GM12878 (cell line): ENCODE results near the gene SNRPD3. TPM values are rescaled to one million over a fixed set of nuclear protein-coding genes. Genes with fewer than 3 reads are reported as not detected.
A peak's percentile ranks its signal among the peaks of the same experiment; 100 is the strongest.

Experiments used
- ATAC-seq: fragments of 200-7000 bp; cut with Tn5 transposase; 3 replicates; pipeline ENCODE4 v1.9.1; 2020; ENCODE audit warnings: mild to moderate bottlenecking, moderate library complexity
- BruUV-seq: library from RNA; stranded (reverse); fragments of 400-500 nt; replicated peaks from 2 replicates; lab custom pipeline; 2021; lab: Mats Ljungman, UMichigan
- CTCF ChIA-PET: fragments of 300-600 bp; sonication (Branson Sonifier 250); formaldehyde crosslinking; extraction: SDS; loops from one replicate; lab custom pipeline; 2021; ENCODE audit warnings: inconsistent platforms; lab: Yijun Ruan, JAX
- POLR2A ChIA-PET: fragments of 350-600 bp; formaldehyde crosslinking; extraction: SDS; loops from one replicate; lab custom pipeline; 2021; ENCODE audit warnings: inconsistent platforms; lab: Charles Lee
- RAD21 ChIA-PET: fragments of 300-600 bp; sonication (Branson Sonifier 250); formaldehyde crosslinking; loops from one replicate; lab custom pipeline; 2023; ENCODE audit warnings: antibody characterized with exemption; ENCODE audit not compliant: unreplicated experiment; lab: Charles Lee
- SMC1A ChIA-PET: fragments of 300-600 bp; sonication (Branson Sonifier 250); formaldehyde crosslinking; loops from one replicate; lab custom pipeline; 2023; ENCODE audit not compliant: unreplicated experiment, uncharacterized antibody; lab: Charles Lee
- DNase-seq: peaks from one replicate; pipeline ENCODE4 v3.0.0-alpha.2; 2011; ENCODE audit warnings: low read depth, low spot score
- FAIRE-seq: peaks from 3 replicates; lab custom pipeline; 2011; peaks lifted over from hg19 to GRCh38; lab: Jason Lieb, UNC
- H2AFZ ChIP-seq: 2 replicates; pipeline ENCODE4 v1.6.0; 2011; ENCODE audit warnings: low read depth, low read length, control low read depth; ENCODE audit not compliant: control insufficient read depth
- H3K27ac ChIP-seq: 2 replicates; pipeline ENCODE4 v1.5.1; 2011; ENCODE audit warnings: control low read depth; ENCODE audit not compliant: control insufficient read depth, insufficient read depth
- H3K27me3 ChIP-seq, 2 experiments: replicated peaks in 1 of 2; 2 replicates each; pipeline versions ENCODE4 v1.6.0 to v1.6.1; 2011; ENCODE audit warnings: low read length in 1 of 2; ENCODE audit not compliant: control insufficient read depth in 2 of 2, insufficient read depth in 2 of 2
- H3K36me3 ChIP-seq, 2 experiments: 2 replicates each; pipeline ENCODE4 v1.5.1; 2011; ENCODE audit warnings: low read length in 1 of 2; ENCODE audit not compliant: control insufficient read depth in 2 of 2, insufficient read depth in 2 of 2
- H3K4me1 ChIP-seq: 2 replicates; pipeline ENCODE4 v1.6.1; 2011; ENCODE audit warnings: mild to moderate bottlenecking, low read length, moderate library complexity, mixed read lengths; ENCODE audit not compliant: control insufficient read depth, insufficient read depth
- H3K4me2 ChIP-seq: 2 replicates; pipeline ENCODE4 v1.6.0; 2011; ENCODE audit warnings: control low read depth; ENCODE audit not compliant: control insufficient read depth, insufficient read depth
- H3K4me3 ChIP-seq: fragments of 200-600 bp; sonication (generic); 2 replicates; pipeline ENCODE4 v1.5.1; 2016
- H3K79me2 ChIP-seq: 2 replicates; pipeline ENCODE4 v1.6.0; 2011; ENCODE audit warnings: low read length; ENCODE audit not compliant: control insufficient read depth, insufficient read depth
- H3K9ac ChIP-seq: 2 replicates; pipeline ENCODE4 v1.8.0; 2011; ENCODE audit warnings: low read length, control low read depth, mixed read lengths; ENCODE audit not compliant: control insufficient read depth, insufficient read depth
- H3K9me3 ChIP-seq: replicated peaks from 3 replicates; pipeline ENCODE4 v1.5.1; 2011; ENCODE audit warnings: mild to moderate bottlenecking, low read length; ENCODE audit not compliant: control insufficient read depth, insufficient read depth
- H4K20me1 ChIP-seq: 2 replicates; pipeline ENCODE4 v1.6.0; 2011; ENCODE audit not compliant: control insufficient read depth, insufficient read depth
- BCL11A ChIP-seq: IDR thresholded peaks from 2 replicates; pipeline ENCODE4 v1.6.1; 2011; ENCODE audit warnings: low read depth, low read length
- CBFB ChIP-seq: IDR thresholded peaks from 2 replicates; pipeline ENCODE4 v1.6.1; 2016; ENCODE audit warnings: antibody characterized with exemption, low read depth
- NFYA ChIP-seq: IDR thresholded peaks from 2 replicates; pipeline ENCODE4 v1.6.1; 2011; ENCODE audit warnings: low read depth, mild to moderate bottlenecking, low read length, improper control_type of control experiment, borderline replicate concordance
- NR2F1 ChIP-seq: fragments of 450-650 bp; conservative IDR thresholded peaks from 2 replicates; pipeline ENCODE4 v1.6.1; 2017; ENCODE audit warnings: mild to moderate bottlenecking
- POU2F2 ChIP-seq: IDR thresholded peaks from 3 replicates; pipeline ENCODE4 v1.6.1; 2011; ENCODE audit warnings: low read depth, mild to moderate bottlenecking, low read length, borderline replicate concordance
- RBBP5 ChIP-seq: fragments of 200-600 bp; sonication (generic); conservative IDR thresholded peaks from 2 replicates; pipeline ENCODE4 v1.6.1; 2016
- RELB ChIP-seq: fragments of 450-650 bp; IDR thresholded peaks from 2 replicates; pipeline ENCODE4 v1.6.1; 2017; ENCODE audit warnings: low read depth, mild to moderate bottlenecking, moderate library complexity
- USF2 ChIP-seq: IDR thresholded peaks from 2 replicates; pipeline ENCODE4 v1.6.1; 2011; ENCODE audit warnings: low read depth, low read length, improper control_type of control experiment, borderline replicate concordance
- YBX1 ChIP-seq: fragments of 450-650 bp; IDR thresholded peaks from 2 replicates; pipeline ENCODE4 v1.6.1; 2016; ENCODE audit warnings: antibody characterized with exemption
- WGBS: methylation state at CpG from one replicate; pipeline ENCODE4 v1.1.6; 2016; ENCODE audit warnings: low lambda C conversion rate; ENCODE audit not compliant: insufficient replicate concordance, insufficient coverage; ENCODE audit errors: missing lambda C conversion rate; 5-methylcytosine and 5-hydroxymethylcytosine counted together
- in situ Hi-C: fragments of 300-500 bp; cut with MboI; formaldehyde crosslinking; loops from 9 replicates; pipeline ENCODE4 v1.14.3; 2018; ENCODE audit warnings: mixed read lengths
- intact Hi-C: fragments of 100-400 bp; cut with micrococcal nuclease; formaldehyde crosslinking; loops from one replicate; pipeline ENCODE4 v1.14.2; 2022; ENCODE audit not compliant: unreplicated experiment
- polyA plus RNA-seq, 11 experiments: library from polyadenylated mRNA; depleted of rRNA in 4 of 11; unstranded in 6 of 11; stranded (reverse) in 5 of 11; fragments of >200 nt; fragmentation: Nextera tagmentation in 4 of 11; fragmentation: Illumina TruSeq in 1 of 11; extraction: Ambion mirVana in 4 of 11; extraction: Trizol in 1 of 11; gene quantifications; 1 replicate in 1 of 11; 2 replicates in 10 of 11; pipeline versions ENCODE4 v1.2.1 to v1.2.3, GENCODE V29; 2011 to 2016; ENCODE audit warnings: inconsistent platforms in 2 of 11, missing spikeins in 2 of 11, low read depth in 1 of 11
- total RNA-seq, 4 experiments: library from RNA; depleted of rRNA in 3 of 4; stranded (reverse); fragments of >200 nt in 3 of 4; fragmentation: Illumina TruSeq in 1 of 4; extraction: Trizol in 1 of 4; gene quantifications; 2 replicates each; pipeline versions ENCODE4 v1.2.1 to v1.2.3, GENCODE V29; 2013 to 2021
- TF ChIP-seq, protein P1 (sequence below): fragments of 150-350 bp; IDR thresholded peaks from 2 replicates; pipeline ENCODE4 v1.6.1; 2014; ENCODE audit warnings: mild to moderate bottlenecking, low read depth, low read length

The SNRPD3 gene
- total and polyA plus RNA-seq, 10 of the 15 experiments (the other 5 are each of a cell fraction or from before 2014, with no cell fraction given), result 112 to 324 (median 242) TPM

- Histone ChIP-seq H3K4me3 (no peak overlapping the region), H4K20me1 (no peaks in the 10 kb centered on the region), H3K27me3 (no peaks in the 10 kb centered on the region), H3K4me2 (no peak overlapping the region), H3K79me2 (no peaks in the 10 kb centered on the region), H2AFZ (no peak overlapping the region), H3K4me1 (no peaks in the 10 kb centered on the region), H3K9me3 (no peaks in the 10 kb centered on the region), H3K27ac (no peak overlapping the region), H3K9ac (no peak overlapping the region), H3K36me3 (peaks cover 7 to 8% of the 10 kb centered on the region in 2 experiments; a peak in 3 of 4 replicates)
- CTCF ChIA-PET, result no interaction called here
- FAIRE-seq (peak; percentile 49), ATAC-seq (no peak), DNase-seq (no peak)
- intact Hi-C loops (no loop called here), in situ Hi-C loops (no loop called here)
- BruUV-seq, result no TSS peak
- RAD21 ChIA-PET, result no interaction called here
- SMC1A ChIA-PET, result interaction anchor here (1.3 to 1.5 kb wide), 2 partner anchors 10 to 16 kb away, joined by 3 to 5 read pairs; no protein-coding TSS in a partner anchor
- WGBS, result 95% methylated on average over 3 of the region's 3 CpGs
- TF ChIP-seq RBBP5 (no peak), NR2F1 (no peak), BCL11A (no peak), CBFB (no peak), NFYA (no peak), YBX1 (no peak), RELB (no peak), POU2F2 (no peak), USF2 (no peak)
- TF ChIP-seq, protein P1, sequence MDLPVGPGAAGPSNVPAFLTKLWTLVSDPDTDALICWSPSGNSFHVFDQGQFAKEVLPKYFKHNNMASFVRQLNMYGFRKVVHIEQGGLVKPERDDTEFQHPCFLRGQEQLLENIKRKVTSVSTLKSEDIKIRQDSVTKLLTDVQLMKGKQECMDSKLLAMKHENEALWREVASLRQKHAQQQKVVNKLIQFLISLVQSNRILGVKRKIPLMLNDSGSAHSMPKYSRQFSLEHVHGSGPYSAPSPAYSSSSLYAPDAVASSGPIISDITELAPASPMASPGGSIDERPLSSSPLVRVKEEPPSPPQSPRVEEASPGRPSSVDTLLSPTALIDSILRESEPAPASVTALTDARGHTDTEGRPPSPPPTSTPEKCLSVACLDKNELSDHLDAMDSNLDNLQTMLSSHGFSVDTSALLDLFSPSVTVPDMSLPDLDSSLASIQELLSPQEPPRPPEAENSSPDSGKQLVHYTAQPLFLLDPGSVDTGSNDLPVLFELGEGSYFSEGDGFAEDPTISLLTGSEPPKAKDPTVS, result no peak
- POLR2A ChIA-PET, result no interaction called here
These were observed 19.7 kb upstream of the SNRPD3 start for GRCh38 chr22:24536089-24536488.
